ENCODE results near the gene SYT7. TPM values are rescaled to one million over a fixed set of nuclear protein-coding genes. Genes with fewer than 3 reads are reported as not detected.

Gene SYT7
- total RNA-seq, 2 donors from 2014 or later = 2.0 to 3.4 TPM

- Mint-ChIP-seq H3K9me3 (no peaks in the 10 kb centered on the region), H3K27me3 (ENCODE audit: insufficient read depth) (peaks cover 1% of the 10 kb centered on the region), H3K4me3 (no peak overlapping the region), H3K27ac (no peak overlapping the region), H3K4me1 (peaks cover 11% of the 10 kb centered on the region), H3K36me3 (ENCODE audit: low read depth) (no peaks in the 10 kb centered on the region)
- no peak for TF ChIP-seq CTCF (conservative IDR thresholded peaks at IDR 0.05)
- 92 to 95% methylated on average over 18 to 21 of the region's 21 CpGs for WGBS, 2 experiments (ENCODE audit: insufficient coverage in 1 of 2, insufficient read length in 1 of 2)
- H3K27ac ChIP-seq (ENCODE audit: low read depth, low read length) = no peak overlapping the region
- no peak overlapping the region for H3K9ac ChIP-seq (ENCODE audit: extremely low read depth, low read length, poor library complexity, severe bottlenecking)
- H3K9me3 ChIP-seq (ENCODE audit: control insufficient read depth, low read length) = no peaks in the 10 kb centered on the region
- peaks cover 3% of the 10 kb centered on the region for H3K4me1 ChIP-seq (ENCODE audit: control insufficient read depth, insufficient read depth, low read length)
- H3K4me3 ChIP-seq (ENCODE audit: low read length) = no peak overlapping the region
- H3K36me3 ChIP-seq (ENCODE audit: control insufficient read depth, insufficient read depth, low read length) = no peaks in the 10 kb centered on the region
- no peak for DNase-seq
- no peaks in the 10 kb centered on the region for H3K27me3 ChIP-seq (ENCODE audit: control insufficient read depth, insufficient read depth, low read length, poor library complexity, severe bottlenecking)
Measured at GRCh38 chr11:61529537-61530225, 51.2 kb downstream of the SYT7 start.

- H3K9ac ChIP-seq (ENCODE audit: extremely low read depth, low read length, poor library complexity, severe bottlenecking) = no peak overlapping the region
- peaks cover 3% of the 10 kb centered on the region for H3K4me1 ChIP-seq (ENCODE audit: control insufficient read depth, insufficient read depth, low read length)
- no peak overlapping the region for H3K4me3 ChIP-seq (ENCODE audit: low read length)
- Mint-ChIP-seq H3K27ac (no peak overlapping the region), H3K9me3 (no peaks in the 10 kb centered on the region), H3K4me3 (no peak overlapping the region), H3K4me1 (peaks cover 11% of the 10 kb centered on the region), H3K27me3 (ENCODE audit: insufficient read depth) (peaks cover 1% of the 10 kb centered on the region), H3K36me3 (ENCODE audit: low read depth) (no peaks in the 10 kb centered on the region)
- no peak overlapping the region for H3K27ac ChIP-seq (ENCODE audit: low read depth, low read length)
- no peaks in the 10 kb centered on the region for H3K36me3 ChIP-seq (ENCODE audit: control insufficient read depth, insufficient read depth, low read length)
- WGBS, 2 experiments (ENCODE audit: insufficient coverage in 1 of 2, insufficient read length in 1 of 2) = 78 to 80% methylated on average over 2 to 14 of the region's 14 CpGs
- no peaks in the 10 kb centered on the region for H3K9me3 ChIP-seq (ENCODE audit: control insufficient read depth, low read length)
- no peak for DNase-seq
- no peak for TF ChIP-seq CTCF (conservative IDR thresholded peaks at IDR 0.05)
- no peaks in the 10 kb centered on the region for H3K27me3 ChIP-seq (ENCODE audit: control insufficient read depth, insufficient read depth, low read length, poor library complexity, severe bottlenecking)
Measured at GRCh38 chr11:61528114-61528513, 52.8 kb downstream of the SYT7 start.

GRCh38 chr11:61526956-61527731 is 53.7 kb downstream of the SYT7 start:
- H3K27ac Mint-ChIP-seq = no peak overlapping the region
- Histone ChIP-seq H3K27me3 (ENCODE audit: control insufficient read depth, insufficient read depth, low read length, poor library complexity, severe bottlenecking) (no peaks in the 10 kb centered on the region), H3K4me3 (ENCODE audit: low read length) (no peak overlapping the region), H3K9me3 (ENCODE audit: control insufficient read depth, low read length) (no peaks in the 10 kb centered on the region), H3K27ac (ENCODE audit: low read depth, low read length) (no peak overlapping the region), H3K9ac (ENCODE audit: extremely low read depth, low read length, poor library complexity, severe bottlenecking) (no peak overlapping the region), H3K36me3 (ENCODE audit: control insufficient read depth, insufficient read depth, low read length) (no peaks in the 10 kb centered on the region), H3K4me1 (ENCODE audit: control insufficient read depth, insufficient read depth, low read length) (peaks cover 3% of the 10 kb centered on the region)
- H3K4me1 Mint-ChIP-seq = peaks cover 11% of the 10 kb centered on the region
- TF ChIP-seq CTCF (conservative IDR thresholded peaks at IDR 0.05) = no peak
- no peaks in the 10 kb centered on the region for H3K9me3 Mint-ChIP-seq
- H3K36me3 Mint-ChIP-seq (ENCODE audit: low read depth) = no peaks in the 10 kb centered on the region
- DNase-seq = no peak
- peaks cover 1% of the 10 kb centered on the region for H3K27me3 Mint-ChIP-seq (ENCODE audit: insufficient read depth)
- H3K4me3 Mint-ChIP-seq = no peak overlapping the region
- 92% methylated on average over 20 of the region's 20 CpGs for WGBS, 2 experiments (ENCODE audit: insufficient coverage in 1 of 2, insufficient read length in 1 of 2)

All from endodermal cell (in vitro differentiated cells).